Neural progenitor cell (in vitro differentiated cells): Measurements from ENCODE around the gene ZNF343. TPM values are rescaled to one million over a fixed set of nuclear protein-coding genes. Genes with fewer than 3 reads are reported as not detected.
"Not testable (repeated sequence)": the region's sequence is repeated elsewhere in the genome, so short reads cannot be mapped to it uniquely, and the experiment has no call there.

Experiments
- DNase-seq: peaks from one replicate; pipeline ENCODE4 v3.0.0-alpha.2; 2016; ENCODE audit warnings: low spot score
- H2AFZ ChIP-seq: fragments of 200-600 bp; sonication (generic); replicated peaks from 2 replicates; pipeline ENCODE4 v1.6.1; 2016; ENCODE audit warnings: antibody characterized with exemption
- H3F3A ChIP-seq: fragments of 200-600 bp; sonication (generic); 2 replicates; pipeline ENCODE4 v1.6.1; 2016; ENCODE audit warnings: antibody characterized with exemption, low read depth
- H3K27ac ChIP-seq: fragments of 200-600 bp; sonication (generic); 2 replicates; pipeline ENCODE4 v1.5.1; 2016; ENCODE audit warnings: mild to moderate bottlenecking
- H3K27me3 ChIP-seq: fragments of 200-600 bp; sonication (generic); 2 replicates; pipeline ENCODE4 v1.6.1; 2016; ENCODE audit warnings: mild to moderate bottlenecking, moderate library complexity
- H3K36me3 ChIP-seq: fragments of 200-600 bp; sonication (generic); 2 replicates; pipeline ENCODE4 v1.5.1; 2016
- H3K4me1 ChIP-seq: fragments of 200-600 bp; sonication (generic); 2 replicates; pipeline ENCODE4 v1.6.1; 2016; ENCODE audit warnings: mixed run types
- H3K4me2 ChIP-seq: fragments of 200-600 bp; sonication (generic); 2 replicates; pipeline ENCODE4 v1.6.1; 2016
- H3K4me3 ChIP-seq: fragments of 200-600 bp; sonication (generic); 2 replicates; pipeline ENCODE4 v1.5.1; 2016
- H3K79me2 ChIP-seq: fragments of 200-600 bp; sonication (generic); 2 replicates; pipeline ENCODE4 v1.6.1; 2016; ENCODE audit warnings: low read depth
- H3K9ac ChIP-seq: fragments of 200-600 bp; sonication (generic); 2 replicates; pipeline ENCODE4 v1.6.1; 2016
- H3K9me3 ChIP-seq: fragments of 200-600 bp; sonication (generic); 2 replicates; pipeline ENCODE4 v1.5.1; 2016; ENCODE audit warnings: low read depth
- H4K20me1 ChIP-seq: fragments of 200-600 bp; sonication (generic); 2 replicates; pipeline ENCODE4 v1.6.1; 2016; ENCODE audit warnings: low read depth
- H3K27ac Mint-ChIP-seq: 3 replicates; pipeline ENCODE4 v1.8.0; 2021; ENCODE audit warnings: mixed read lengths
- H3K27me3 Mint-ChIP-seq: 2 replicates; pipeline ENCODE4 v1.8.0; 2022; ENCODE audit warnings: low read depth, mild to moderate bottlenecking, inconsistent platforms, moderate library complexity, mixed read lengths; ENCODE audit not compliant: insufficient read depth
- H3K36me3 Mint-ChIP-seq: 3 replicates; pipeline ENCODE4 v1.8.0; 2021; ENCODE audit warnings: mixed read lengths
- H3K4me1 Mint-ChIP-seq: 3 replicates; pipeline ENCODE4 v1.8.0; 2021; ENCODE audit warnings: mixed read lengths
- H3K4me3 Mint-ChIP-seq: 3 replicates; pipeline ENCODE4 v1.8.0; 2021; ENCODE audit warnings: mild to moderate bottlenecking, moderate library complexity, mixed read lengths
- H3K9me3 Mint-ChIP-seq: 3 replicates; pipeline ENCODE4 v1.8.0; 2020; ENCODE audit warnings: mixed read lengths
- CTCF ChIP-seq: fragments of 200-600 bp; sonication (generic); IDR thresholded peaks from 2 replicates; pipeline ENCODE4 v1.5.1; 2017; ENCODE audit warnings: antibody characterized with exemption, mild to moderate bottlenecking
- EZH2 ChIP-seq: fragments of 200-600 bp; sonication (generic); IDR thresholded peaks from 2 replicates; pipeline ENCODE4 v1.6.1; 2017; ENCODE audit warnings: antibody characterized with exemption, mild to moderate bottlenecking, moderate library complexity
- EZH2phosphoT487 ChIP-seq: fragments of 200-600 bp; sonication (generic); IDR thresholded peaks from 2 replicates; pipeline ENCODE4 v1.6.1; 2017; ENCODE audit warnings: antibody characterized with exemption
- total RNA-seq: library from RNA; depleted of rRNA; stranded (reverse); fragments of >200 nt; gene quantifications from 2 replicates; pipeline ENCODE4 v1.2.3, GENCODE V29; 2015; ENCODE audit warnings: low replicate concordance

Gene ZNF343
- total RNA-seq, 1 donor from 2014 or later = 7.4 TPM

- DNase-seq = no peak
- Mint-ChIP-seq H3K27ac (no peak overlapping the region), H3K27me3 (no peaks in the 10 kb centered on the region), H3K36me3 (peaks cover 2% of the 10 kb centered on the region), H3K9me3 (peaks cover 4% of the 10 kb centered on the region), H3K4me1 (peaks cover 9% of the 10 kb centered on the region), H3K4me3 (peak overlapping the region; percentile 100)
- Histone ChIP-seq H3K9ac (no peak overlapping the region), H3K4me3 (no peak overlapping the region), H2AFZ (no peak overlapping the region), H3K27me3 (peaks cover 42% of the 10 kb centered on the region), H3K79me2 (peaks cover 11% of the 10 kb centered on the region), H3K27ac (no peak overlapping the region), H3F3A (no peaks in the 10 kb centered on the region), H4K20me1 (no peaks in the 10 kb centered on the region), H3K9me3 (no peaks in the 10 kb centered on the region), H3K4me2 (peak overlapping the region; percentile 92), H3K4me1 (no peaks in the 10 kb centered on the region), H3K36me3 (no peaks in the 10 kb centered on the region)
- TF ChIP-seq EZH2phosphoT487 = no peak
- no peak for TF ChIP-seq CTCF
- TF ChIP-seq EZH2 = no peak
Observed at GRCh38 chr20:2507464-2507863, 1.3 kb downstream of the ZNF343 start.

- H3K27ac ChIP-seq, H3K4me2 ChIP-seq, H3K4me1 Mint-ChIP-seq, H3K4me1 ChIP-seq, H4K20me1 ChIP-seq, H3K4me3 Mint-ChIP-seq, H3K27me3 Mint-ChIP-seq, H3K27ac Mint-ChIP-seq, H3K36me3 ChIP-seq, H3K4me3 ChIP-seq, H3K9me3 Mint-ChIP-seq, H2AFZ ChIP-seq, H3K36me3 Mint-ChIP-seq, H3K9me3 ChIP-seq, DNase-seq, H3F3A ChIP-seq, H3K9ac ChIP-seq: not testable (repeated sequence)
- H3K27me3 ChIP-seq = peaks cover 31% of the 10 kb centered on the region
- peaks cover 11% of the 10 kb centered on the region for H3K79me2 ChIP-seq
Observed at GRCh38 chr20:2506426-2506825, 2.3 kb downstream of the ZNF343 start.

DNA sequence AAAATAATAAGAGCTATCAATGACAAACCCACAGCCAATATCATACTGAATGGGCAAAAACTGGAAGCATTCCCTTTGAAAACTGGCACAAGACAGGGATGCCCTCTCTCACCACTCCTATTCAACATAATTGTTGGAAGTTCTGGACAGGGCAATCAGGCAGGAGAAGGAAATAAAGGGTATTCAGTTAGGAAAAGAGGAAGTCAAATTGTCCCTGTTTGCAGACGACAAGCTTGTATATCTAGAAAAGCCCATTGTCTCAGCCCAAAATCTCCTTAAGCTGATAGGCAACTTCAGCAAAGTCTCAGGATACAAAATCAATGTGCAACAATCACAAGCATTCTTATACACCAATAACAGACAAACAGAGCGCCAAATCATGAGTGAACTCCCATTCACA lies 3.9 kb downstream of the ZNF343 start:
- H3K9me3 ChIP-seq, DNase-seq, H3K27ac Mint-ChIP-seq, H3K36me3 ChIP-seq, H3K4me1 ChIP-seq, H3K27me3 Mint-ChIP-seq, H2AFZ ChIP-seq, H3K4me3 ChIP-seq, H4K20me1 ChIP-seq, H3K4me2 ChIP-seq, H3K4me3 Mint-ChIP-seq, H3F3A ChIP-seq, H3K27ac ChIP-seq, H3K4me1 Mint-ChIP-seq, H3K9ac ChIP-seq, H3K9me3 Mint-ChIP-seq: not testable (repeated sequence)
- H3K36me3 Mint-ChIP-seq = peaks cover 13% of the 10 kb centered on the region
- Histone ChIP-seq H3K79me2 (peaks cover 11% of the 10 kb centered on the region), H3K27me3 (peaks cover 15% of the 10 kb centered on the region)

DNA sequence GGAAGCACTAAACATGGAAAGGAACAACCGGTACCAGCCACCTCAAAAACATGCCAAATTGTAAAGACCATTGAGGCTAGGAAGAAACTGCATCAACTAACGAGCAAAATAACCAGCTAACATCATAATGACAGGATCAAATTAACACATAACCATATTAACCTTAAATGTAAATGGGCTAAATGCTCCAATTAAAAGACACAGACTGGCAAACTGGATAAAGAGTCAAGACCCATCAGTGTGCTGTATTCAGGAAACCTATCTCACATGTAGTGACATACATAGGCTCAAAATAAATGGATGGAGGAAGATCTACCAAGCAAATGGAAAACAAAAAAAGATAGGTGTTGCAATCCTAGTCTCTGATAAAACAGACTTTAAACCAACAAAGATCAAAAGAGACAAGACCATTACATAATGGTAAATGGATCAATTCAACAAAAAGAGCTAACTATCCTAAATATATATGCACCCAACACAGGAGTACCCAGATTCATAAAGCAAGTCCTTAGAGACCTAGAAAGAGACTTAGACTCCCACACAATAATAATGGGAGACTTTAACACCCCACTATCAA lies 5.8 kb downstream of the ZNF343 start:
- not testable (repeated sequence) for H3K4me3 Mint-ChIP-seq, H2AFZ ChIP-seq, H3K4me3 ChIP-seq, H3K27me3 Mint-ChIP-seq, H3K36me3 ChIP-seq, H3K27me3 ChIP-seq, H3K27ac Mint-ChIP-seq, H3K4me1 ChIP-seq, H4K20me1 ChIP-seq, H3K27ac ChIP-seq, H3F3A ChIP-seq, DNase-seq, H3K79me2 ChIP-seq, H3K9me3 ChIP-seq, H3K9ac ChIP-seq, H3K9me3 Mint-ChIP-seq, H3K4me1 Mint-ChIP-seq, H3K4me2 ChIP-seq
- peaks cover 22% of the 10 kb centered on the region for H3K36me3 Mint-ChIP-seq

DNA sequence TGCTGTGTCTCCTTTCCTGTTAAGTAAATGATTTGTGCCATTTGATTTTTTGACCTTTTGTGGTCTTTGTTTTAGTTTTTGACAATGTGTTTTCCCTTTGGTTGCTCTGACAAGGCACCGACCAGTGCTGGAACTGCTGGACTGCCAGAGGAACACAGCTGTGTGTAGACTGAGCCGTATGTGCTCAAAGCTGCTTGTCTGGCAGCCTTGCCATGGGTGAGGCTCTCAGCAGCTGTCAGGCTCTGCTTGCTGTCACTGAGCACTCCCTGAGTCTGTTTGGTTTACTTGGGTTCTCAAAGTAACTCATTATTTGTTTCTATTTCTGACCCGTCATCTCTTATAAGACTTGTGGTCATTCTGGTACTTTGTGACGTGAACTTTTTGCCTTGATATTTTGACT lies 23.1 kb downstream of the ZNF343 start:
- Histone ChIP-seq H3K79me2 (no peaks in the 10 kb centered on the region), H3K4me3 (no peak overlapping the region), H2AFZ (no peak overlapping the region), H3K4me2 (no peak overlapping the region), H3K36me3 (no peaks in the 10 kb centered on the region), H3K27me3 (no peaks in the 10 kb centered on the region), H3K27ac (no peak overlapping the region), H3K9me3 (no peaks in the 10 kb centered on the region), H3K4me1 (no peaks in the 10 kb centered on the region), H3K9ac (no peak overlapping the region), H4K20me1 (no peaks in the 10 kb centered on the region), H3F3A (no peaks in the 10 kb centered on the region)
- Mint-ChIP-seq H3K27ac (no peak overlapping the region), H3K4me1 (no peaks in the 10 kb centered on the region), H3K9me3 (no peaks in the 10 kb centered on the region), H3K4me3 (no peak overlapping the region), H3K36me3 (peaks cover 24% of the 10 kb centered on the region), H3K27me3 (no peaks in the 10 kb centered on the region)
- TF ChIP-seq CTCF (no peak), EZH2 (no peak), EZH2phosphoT487 (no peak)
- DNase-seq = no peak
